T-helper 1 cell (primary cell): ENCODE data around the gene JPH3.
A peak's percentile ranks its signal among the peaks of the same experiment; 100 is the strongest.

Source experiments
- DNase-seq, 5 donors: peaks; one replicate each; pipeline ENCODE4 v3.0.0-alpha.2; 2012 to 2020

The JPH3 gene

GRCh38 chr16:87682852-87683399 lies 80.6 kb downstream of the JPH3 start:
- DNase-seq = no peak

DNA sequence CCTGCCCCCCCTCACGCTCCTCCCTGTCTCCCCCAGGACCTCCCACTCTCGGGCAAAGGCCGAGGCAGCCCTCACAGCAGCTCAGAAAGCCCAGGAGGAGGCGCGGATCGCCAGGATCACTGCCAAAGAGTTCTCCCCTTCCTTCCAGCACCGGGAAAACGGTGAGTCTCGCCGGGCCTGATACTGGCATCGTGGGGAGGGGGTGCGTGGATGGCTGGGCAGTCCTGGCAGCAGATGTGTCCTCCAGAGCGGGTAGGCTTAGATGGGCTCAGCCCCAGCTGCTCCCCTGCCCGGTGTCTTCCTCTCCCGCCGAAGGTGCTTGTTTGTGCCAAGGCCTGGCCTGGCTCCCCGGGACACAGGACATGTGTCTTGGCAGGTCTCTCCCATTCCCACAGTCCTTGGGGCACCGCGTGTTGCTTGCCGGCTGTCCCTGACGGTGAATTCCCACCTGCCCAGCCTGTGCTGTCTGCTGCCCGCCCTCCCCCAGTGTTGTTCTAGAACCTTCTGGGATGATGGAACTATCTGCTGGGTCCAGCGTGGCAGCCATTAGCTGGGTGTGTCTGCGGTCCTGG lies 81.9 kb downstream of the JPH3 start:
- no peak for DNase-seq

- DNase-seq = no peak
Measured at GRCh38 chr16:87684711-87685404, 82.5 kb downstream of the JPH3 start.

DNA sequence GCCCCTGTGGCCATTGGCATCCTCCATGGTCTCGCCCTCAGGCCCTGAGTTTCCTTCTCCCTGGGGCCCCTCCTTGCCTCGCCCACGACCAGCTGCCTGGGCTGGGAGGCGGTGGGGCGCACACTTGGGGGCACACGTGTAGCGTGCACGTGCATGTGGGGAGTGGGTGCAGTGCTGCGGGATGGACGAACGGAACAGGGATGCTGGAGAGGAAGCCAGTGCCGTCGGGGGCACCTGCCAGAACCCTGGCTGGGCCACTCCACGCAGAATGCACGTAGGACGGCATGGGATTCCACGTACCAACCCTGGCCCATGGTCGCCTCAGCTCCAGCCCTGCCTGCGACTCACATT lies 83.1 kb downstream of the JPH3 start:
- no peak for DNase-seq

DNA sequence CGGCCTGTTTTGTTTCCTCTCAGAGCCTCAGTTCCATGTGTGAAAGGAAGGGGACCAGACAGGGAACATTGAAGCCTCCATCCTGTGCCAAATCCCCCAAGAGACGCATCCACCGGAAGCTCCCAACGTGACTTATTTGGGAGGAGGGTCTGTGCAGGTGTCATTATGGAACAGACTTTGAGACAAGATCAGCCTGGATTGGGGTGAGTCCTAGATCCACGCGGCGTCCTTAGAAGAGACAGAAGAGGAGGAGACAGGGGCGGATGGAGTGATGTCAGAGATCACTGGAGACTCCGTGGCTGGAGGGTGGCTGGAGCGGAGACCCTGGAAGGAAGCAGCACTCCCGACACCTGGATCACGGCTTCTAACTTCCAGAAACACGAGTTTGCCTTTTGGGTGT lies 83.5 kb downstream of the JPH3 start:
- no peak for DNase-seq

GRCh38 chr16:87686697-87687096 lies 84.4 kb downstream of the JPH3 start:
- DNase-seq = no peak

- no peak for DNase-seq
Measured at GRCh38 chr16:87687126-87687910, 85.0 kb downstream of the JPH3 start.

DNA sequence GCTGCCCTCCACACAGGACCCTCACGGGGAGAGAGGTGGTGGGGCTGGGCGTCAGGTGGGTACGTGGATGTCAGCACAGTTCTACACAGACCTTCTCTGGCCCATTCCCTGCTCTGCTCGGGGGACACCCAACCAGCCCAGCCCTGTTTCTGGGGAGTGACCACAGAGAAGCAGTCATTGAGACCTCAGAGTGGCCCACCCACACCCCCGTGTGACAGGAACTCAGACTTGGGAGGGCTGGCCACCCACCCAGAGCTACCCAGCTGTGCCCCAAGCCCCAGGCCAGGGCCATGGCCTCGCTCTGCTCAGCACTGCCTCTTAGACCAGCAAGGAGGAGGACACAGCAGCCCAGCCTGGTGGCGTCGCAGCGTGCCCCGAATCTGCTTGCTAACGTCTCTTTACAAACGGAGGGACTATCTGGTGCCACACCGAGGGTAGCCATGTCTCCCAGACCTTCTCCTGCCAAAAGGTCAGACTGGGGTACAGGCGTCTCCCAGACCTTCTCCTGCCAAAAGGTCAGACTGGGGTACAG lies 85.8 kb downstream of the JPH3 start:
- DNase-seq = no peak

- no peak for DNase-seq
Measured at GRCh38 chr16:87688876-87689815, 86.8 kb downstream of the JPH3 start.

GRCh38 chr16:87689956-87690465 lies 87.7 kb downstream of the JPH3 start:
- DNase-seq = no peak

DNA sequence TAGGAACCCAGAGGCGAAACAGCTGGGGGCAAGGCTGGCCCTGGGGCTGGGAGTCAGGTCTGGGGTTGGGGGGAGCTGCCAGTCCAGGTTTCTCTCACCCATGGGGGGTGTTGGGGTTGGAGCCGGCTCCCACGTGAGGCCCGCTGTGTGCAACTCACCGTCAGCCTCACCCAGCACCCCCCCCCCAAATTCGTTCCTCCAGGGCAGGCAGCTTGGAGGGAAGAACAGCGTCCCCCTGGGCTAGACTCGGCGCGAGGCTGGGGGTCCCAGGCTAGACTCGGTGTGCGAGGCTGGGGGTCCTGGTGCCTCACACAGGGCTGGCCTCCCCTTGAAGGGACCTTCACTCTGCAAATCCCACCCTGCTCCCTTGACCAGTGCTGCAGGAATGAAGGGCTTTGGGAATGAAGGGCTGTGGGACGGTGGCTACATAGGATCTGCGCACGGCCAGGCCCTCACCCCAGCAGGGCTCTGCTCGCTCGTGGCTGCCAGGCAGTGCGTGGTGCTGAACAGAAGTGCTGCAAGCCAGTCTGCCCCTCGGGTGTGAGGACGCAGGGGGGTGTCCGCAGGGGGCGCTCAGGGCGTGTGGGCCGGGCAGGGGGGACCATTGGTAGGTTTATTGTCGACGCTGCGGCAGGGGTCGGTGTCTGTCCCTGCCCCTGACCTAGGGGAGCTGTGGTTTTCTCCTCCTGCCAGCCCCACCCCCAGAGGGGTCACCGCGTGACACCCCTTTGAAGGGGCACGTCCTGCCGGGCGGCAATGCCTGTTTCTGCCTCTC lies 88.8 kb downstream of the JPH3 start:
- DNase-seq = no peak

GRCh38 chr16:87691686-87692079 lies 89.4 kb downstream of the JPH3 start:
- DNase-seq = no peak

DNA sequence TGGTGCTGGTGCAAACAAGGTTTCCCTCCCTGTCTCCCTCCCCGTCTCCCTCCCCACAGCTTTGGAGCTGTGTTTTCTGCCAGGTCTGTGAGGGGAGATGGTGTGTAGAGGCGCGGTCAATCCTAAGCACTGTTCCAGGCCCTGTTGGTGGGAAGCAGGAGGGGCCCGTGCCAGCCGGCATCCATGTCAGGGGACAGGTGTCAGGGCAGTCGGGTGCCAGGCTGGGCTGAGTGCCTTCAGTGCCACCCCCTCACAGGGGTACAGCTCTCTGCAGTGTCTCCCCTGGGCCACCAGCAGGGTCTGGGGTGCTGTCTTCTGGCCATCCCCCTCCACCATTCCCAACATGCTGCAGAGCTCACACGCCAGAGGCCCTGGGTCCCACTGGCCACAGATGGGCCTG lies 89.9 kb downstream of the JPH3 start:
- DNase-seq = no peak

DNA sequence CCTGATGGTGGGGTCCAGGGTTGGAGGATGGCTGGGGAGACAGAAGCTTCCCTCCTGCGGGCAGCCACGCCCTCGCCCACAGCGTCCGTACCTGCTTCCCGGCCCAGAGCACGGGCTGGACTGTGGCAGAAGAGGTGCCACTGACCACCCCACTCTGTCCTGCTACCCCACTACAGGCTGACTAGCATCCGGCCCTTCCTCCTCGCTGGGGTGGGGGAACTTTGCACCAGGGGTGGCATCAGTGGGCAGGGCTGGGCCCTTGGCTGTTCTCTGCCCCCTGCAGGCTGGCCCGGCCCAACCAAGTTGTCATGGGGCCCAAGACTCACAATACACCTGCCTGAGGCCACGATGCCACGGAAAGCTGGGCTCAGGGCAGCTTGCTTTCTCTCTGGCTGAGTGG lies 90.4 kb downstream of the JPH3 start:
- no peak for DNase-seq

DNA sequence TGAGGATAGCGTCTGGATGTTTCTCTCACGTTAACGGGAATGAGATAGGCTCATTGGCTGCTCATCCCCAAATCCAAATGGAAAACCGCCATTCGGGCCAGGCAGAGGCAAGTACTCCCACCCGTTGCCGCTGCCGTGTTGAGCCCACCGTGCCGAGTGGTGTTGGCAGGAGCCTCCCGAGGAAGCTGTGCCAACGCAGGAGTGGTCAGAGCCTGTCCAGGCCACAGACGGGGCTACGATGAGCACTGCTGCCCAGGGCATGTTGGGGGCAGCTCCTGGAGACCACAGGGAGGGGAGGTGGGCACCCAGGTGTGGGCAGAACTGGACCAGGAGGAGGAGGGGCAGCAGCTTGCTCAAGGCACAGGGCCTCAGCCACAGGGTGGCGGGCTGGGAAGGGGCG lies 91.5 kb downstream of the JPH3 start:
- DNase-seq = no peak

DNA sequence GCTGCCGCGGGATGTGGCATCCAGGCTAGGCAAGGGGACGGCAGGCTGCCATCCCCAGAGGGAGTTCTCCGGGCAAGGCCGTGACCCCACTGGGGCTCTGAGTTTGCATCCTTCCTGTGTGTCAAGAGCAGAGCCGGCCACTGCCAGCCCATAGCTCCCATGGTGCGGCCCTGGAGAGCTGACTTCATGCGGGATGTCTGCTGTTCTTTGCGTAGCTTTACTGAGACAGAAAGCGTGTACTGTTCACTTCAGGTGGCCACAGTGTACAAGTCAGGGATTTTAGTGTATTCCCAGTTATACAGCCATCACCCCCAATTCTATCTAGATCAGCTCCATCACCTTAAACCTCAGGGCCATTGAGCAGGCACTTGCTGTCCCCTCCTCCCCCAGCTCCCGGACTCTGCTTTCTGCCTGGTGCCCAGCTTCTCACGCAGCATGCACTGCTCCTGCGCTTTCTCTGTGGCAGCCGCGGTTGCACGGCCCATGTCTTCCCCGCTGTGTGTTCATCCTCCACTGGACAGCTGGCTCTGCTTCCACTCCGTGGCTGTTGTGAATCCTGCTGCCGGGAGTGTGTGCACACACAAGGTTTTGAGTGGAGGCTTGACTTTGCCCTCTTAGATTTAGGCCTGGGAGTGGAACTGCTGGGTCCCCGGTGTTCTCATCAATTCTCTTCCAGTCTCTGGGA lies 92.3 kb downstream of the JPH3 start:
- DNase-seq = no peak

DNA sequence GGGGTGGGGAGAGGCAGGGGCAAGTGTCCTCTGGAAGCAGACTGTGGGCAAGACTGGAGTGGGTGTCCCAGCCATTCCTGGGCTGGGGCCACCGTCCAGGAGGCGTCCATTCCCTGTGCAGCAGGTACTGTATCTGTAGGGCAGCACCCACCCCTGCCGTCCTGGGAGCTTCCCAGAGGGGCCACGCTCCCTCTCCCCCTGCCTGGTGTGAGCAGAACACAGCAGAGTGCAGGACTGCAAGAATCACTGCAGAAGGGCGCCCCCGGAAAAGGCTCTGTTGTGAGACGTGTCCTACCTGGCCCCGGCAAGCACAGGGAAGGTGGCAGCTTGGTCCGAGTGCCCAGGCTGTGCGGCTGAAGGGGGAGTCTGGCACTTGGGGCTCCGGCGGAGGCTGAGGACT lies 93.2 kb downstream of the JPH3 start:
- DNase-seq = no peak

GRCh38 chr16:87696726-87697125 lies 94.4 kb downstream of the JPH3 start:
- DNase-seq = no peak

DNA sequence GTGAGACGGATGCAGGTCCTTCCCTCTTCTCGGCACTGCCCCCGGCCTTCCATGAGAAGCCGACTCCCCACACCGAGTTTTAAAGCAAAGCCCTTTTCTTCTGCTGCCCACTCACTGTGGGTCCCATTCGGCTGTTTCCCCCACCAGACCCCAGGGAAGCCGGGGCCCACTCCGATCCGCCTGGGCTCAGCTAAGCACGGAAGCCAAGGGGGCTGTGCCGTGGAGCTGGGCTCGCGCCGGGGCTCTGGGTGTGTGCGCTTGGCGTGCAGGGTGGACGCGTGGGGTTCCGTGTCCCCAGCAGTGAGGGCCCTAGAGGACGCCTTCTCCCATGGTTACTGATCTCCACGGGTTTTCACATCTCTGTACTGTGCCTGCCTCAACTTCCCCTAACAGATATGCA lies 94.9 kb downstream of the JPH3 start:
- DNase-seq = no peak

DNA sequence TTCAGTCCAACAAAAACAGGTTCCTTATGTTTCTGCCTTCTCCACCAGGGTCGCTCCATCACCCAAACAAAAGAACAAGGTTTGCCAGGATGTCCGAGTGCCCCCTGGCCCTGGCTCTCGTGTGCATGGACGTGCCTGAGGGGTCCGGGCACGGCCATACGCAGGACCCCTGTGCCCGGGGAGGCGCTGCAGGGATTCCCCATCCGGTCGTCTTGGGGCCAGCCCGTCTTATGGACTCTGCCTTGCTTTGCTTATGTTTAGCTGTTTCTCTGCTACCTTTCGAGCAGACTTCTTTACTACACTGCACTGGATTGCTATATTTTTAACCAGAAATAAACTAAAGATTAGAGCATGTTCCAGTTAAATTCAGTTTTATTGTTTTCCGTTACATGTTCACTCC lies 95.5 kb downstream of the JPH3 start:
- no peak for DNase-seq

DNA sequence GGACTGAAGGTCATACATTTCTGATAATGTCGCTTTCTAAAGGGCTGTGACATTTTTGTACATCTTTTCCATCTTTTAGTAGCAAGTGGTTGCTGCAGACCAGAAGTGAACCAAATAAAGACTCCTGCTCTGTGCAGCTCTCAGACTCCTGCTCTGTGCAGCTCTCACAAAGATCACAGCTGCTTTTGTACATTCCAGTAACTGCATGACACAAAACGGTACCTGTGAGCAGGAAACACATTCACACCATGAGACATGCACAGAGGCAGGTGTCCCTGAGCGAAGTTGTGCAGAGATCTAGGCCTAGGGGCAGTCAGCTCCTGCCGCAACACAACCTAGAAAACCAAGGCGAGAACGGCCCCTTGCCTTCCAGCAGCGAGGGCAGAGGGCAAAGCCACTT lies 95.9 kb downstream of the JPH3 start:
- peak in 1 of 5 donors; percentile 69 for DNase-seq
